ENCODE results near the gene TXNDC11. TPM values are rescaled to one million over a fixed set of nuclear protein-coding genes. Genes with fewer than 3 reads are reported as not detected.
"Not testable (repeated sequence)": the region's sequence is repeated elsewhere in the genome, so short reads cannot be mapped to it uniquely, and the experiment has no call there.

The TXNDC11 gene
- total RNA-seq: 99.2 TPM
- long read RNA-seq, transcript TXNDC11-201 (12 exons, 3,140 nt): major isoform, 215 of 302 reads
- long read RNA-seq, partial matches to known transcripts: 14 of 302 reads
- long read RNA-seq, other reads (novel, unspliced or antisense): 71 of 302 reads

GRCh38 chr16:11742536-11743307, at the start of gene TXNDC11:
TXNDC11 (minus strand) TSS chr16:11742857; CDS start chr16:11742730, 127 bp downstream.
- H3K36me3 ChIP-seq: peaks cover 9% of the 10 kb centered on the region
- peak within 1 kb of the TSS; percentile 82 for H3K4me3 ChIP-seq
- TF ChIP-seq CTCF (IDR thresholded peaks at IDR 0.05): no peak
- intact Hi-C loops (cut with DNase I): no loop called here
- no peaks in the 10 kb centered on the region for H3K9me3 ChIP-seq
- ATAC-seq (peak; percentile 97), DNase-seq (peak; percentile 100)
- no peaks in the 10 kb centered on the region for H3K27me3 ChIP-seq
- H3K27ac ChIP-seq: peak within 1 kb of the TSS; percentile 95
- H3K4me1 ChIP-seq: peaks cover 43% of the 10 kb centered on the region

- Histone ChIP-seq H3K4me1 (peaks cover 80% of the 10 kb centered on the region), H3K9me3 (no peaks in the 10 kb centered on the region), H3K4me3 (no peak overlapping the region), H3K27ac (peak overlapping the region; percentile 59), H3K27me3 (no peaks in the 10 kb centered on the region), H3K36me3 (peaks cover 5% of the 10 kb centered on the region)
- TF ChIP-seq CTCF (IDR thresholded peaks at IDR 0.05): no peak
- intact Hi-C loops (cut with DNase I): no loop called here
- DNase-seq (peak; percentile 63), ATAC-seq (peak; percentile 90)
Observed at GRCh38 chr16:11791144-11791828, 48.6 kb upstream of the TXNDC11 start.

- ATAC-seq (peak; percentile 23), DNase-seq (no peak)
- TF ChIP-seq CTCF (IDR thresholded peaks at IDR 0.05): no peak
- Histone ChIP-seq H3K36me3 (peaks cover 5% of the 10 kb centered on the region), H3K4me1 (peaks cover 82% of the 10 kb centered on the region), H3K27ac (no peak overlapping the region), H3K9me3 (no peaks in the 10 kb centered on the region), H3K4me3 (no peak overlapping the region), H3K27me3 (no peaks in the 10 kb centered on the region)
- intact Hi-C loops (cut with DNase I): no loop called here
Observed at GRCh38 chr16:11788914-11789313, 46.3 kb upstream of the TXNDC11 start.

- H3K36me3 ChIP-seq: peaks cover 12% of the 10 kb centered on the region
- H3K9me3 ChIP-seq; H3K4me3 ChIP-seq; intact Hi-C loops (cut with DNase I); ATAC-seq; H3K27me3 ChIP-seq: not testable (repeated sequence)
- peak; percentile 25 for DNase-seq
- H3K27ac ChIP-seq: peak overlapping the region; percentile 1
- H3K4me1 ChIP-seq: peaks cover 82% of the 10 kb centered on the region
Observed at GRCh38 chr16:11784980-11785599, 42.4 kb upstream of the TXNDC11 start.

GRCh38 chr16:11784381-11784780, 41.7 kb upstream of the TXNDC11 start:
- ATAC-seq; H3K9me3 ChIP-seq; H3K27me3 ChIP-seq; H3K4me3 ChIP-seq; intact Hi-C loops (cut with DNase I): not testable (repeated sequence)
- Histone ChIP-seq H3K27ac (peak overlapping the region; percentile 78), H3K4me1 (peaks cover 77% of the 10 kb centered on the region), H3K36me3 (peaks cover 19% of the 10 kb centered on the region)
- peak; percentile 32 for DNase-seq

- no peak for ATAC-seq
- intact Hi-C loops (cut with DNase I): no loop called here
- H3K4me3 ChIP-seq: no peak overlapping the region
Observed at GRCh38 chr16:11784038-11784369, 41.3 kb upstream of the TXNDC11 start.

More at GRCh38 chr16:11784038-11784369, 41.3 kb upstream of the TXNDC11 start:
- Histone ChIP-seq H3K27ac (peak overlapping the region; percentile 78), H3K4me1 (peaks cover 73% of the 10 kb centered on the region), H3K27me3 (no peaks in the 10 kb centered on the region), H3K9me3 (no peaks in the 10 kb centered on the region), H3K36me3 (peaks cover 21% of the 10 kb centered on the region)
- DNase-seq: no peak
- no peak for TF ChIP-seq CTCF (IDR thresholded peaks at IDR 0.05)

All from upper lobe of right lung (tissue), 1 donor.